ENCODE measurements around the gene OR2B3.

GRCh38 chr6:29071831-29072723 lies 15.0 kb downstream of the OR2B3 start:
- TF ChIP-seq RARB (CRISPR knock-in tag; IDR thresholded peaks at IDR 0.05), result no peak
- no peak for TF ChIP-seq ZNF8 (CRISPR knock-in tag; IDR thresholded peaks at IDR 0.05)
- TF ChIP-seq BACH2 (CRISPR knock-in tag; IDR thresholded peaks at IDR 0.05; ENCODE audit: borderline replicate concordance), result no peak
- no peak for TF ChIP-seq CREB5 (CRISPR knock-in tag; IDR thresholded peaks at IDR 0.05; ENCODE audit: low read depth)
- no peak for TF ChIP-seq PPARA (CRISPR knock-in tag; IDR thresholded peaks at IDR 0.05; ENCODE audit: borderline replicate concordance)
- no peak for TF ChIP-seq ZNF70 (CRISPR knock-in tag; IDR thresholded peaks at IDR 0.05)
- no peak for TF ChIP-seq ISL1 (CRISPR knock-in tag; IDR thresholded peaks at IDR 0.05)
- TF ChIP-seq ZC3H10 (CRISPR knock-in tag; IDR thresholded peaks at IDR 0.05), result no peak
- no peak for TF ChIP-seq ZFP3 (CRISPR knock-in tag; IDR thresholded peaks at IDR 0.05)
- no peak for TF ChIP-seq ARNTL (CRISPR knock-in tag; IDR thresholded peaks at IDR 0.05; ENCODE audit: borderline replicate concordance, low read depth)
- no peak for TF ChIP-seq OSR1 (CRISPR knock-in tag; IDR thresholded peaks at IDR 0.05)
- no peak for TF ChIP-seq GLIS3 (CRISPR knock-in tag; IDR thresholded peaks at IDR 0.05)
- no peak for TF ChIP-seq ZFP30 (CRISPR knock-in tag; IDR thresholded peaks at IDR 0.05)

All from SK-N-SH treated with all-trans-retinoic acid at 6 μM for 48 hours (cell line).